Stimulated activated CD8-positive, alpha-beta memory T cell treated with anti-CD3 and anti-CD28 coated beads, Interleukin-7, amount 100 ng/mL, for 4 hours (primary cell): ENCODE results near the gene FILIP1.
"Not testable (repeated sequence)": the region's sequence is repeated elsewhere in the genome, so short reads cannot be mapped to it uniquely, and the experiment has no call there.

ENCODE experiments used
- DNase-seq, 2 donors: peaks; one replicate each; pipeline ENCODE4 v3.0.0-alpha.2; 2020; ENCODE audit warnings: low read depth in 2 of 2

The FILIP1 gene

DNA sequence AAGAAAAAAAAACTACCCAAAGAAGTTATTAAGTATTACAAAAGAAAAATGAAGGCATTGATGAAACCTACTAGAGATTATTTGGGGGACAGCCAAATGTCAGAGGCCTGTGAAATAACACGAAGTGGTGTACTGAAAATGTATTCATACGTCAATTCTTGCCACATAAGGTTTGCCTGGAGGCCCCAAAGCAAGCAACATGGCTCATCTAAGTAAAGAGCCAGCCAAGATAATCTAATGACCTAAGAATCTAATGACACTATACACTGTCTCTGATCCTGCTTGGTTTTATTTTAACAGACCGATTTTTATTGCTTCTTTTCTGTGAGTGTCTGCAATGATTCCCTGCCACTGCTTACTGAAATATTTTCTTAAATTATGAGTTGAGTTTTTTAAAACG is 34.7 kb downstream of the FILIP1 start:
- DNase-seq, result no peak

- no peak for DNase-seq
Measured at GRCh38 chr6:75450903-75451302, 42.7 kb downstream of the FILIP1 start.

DNA sequence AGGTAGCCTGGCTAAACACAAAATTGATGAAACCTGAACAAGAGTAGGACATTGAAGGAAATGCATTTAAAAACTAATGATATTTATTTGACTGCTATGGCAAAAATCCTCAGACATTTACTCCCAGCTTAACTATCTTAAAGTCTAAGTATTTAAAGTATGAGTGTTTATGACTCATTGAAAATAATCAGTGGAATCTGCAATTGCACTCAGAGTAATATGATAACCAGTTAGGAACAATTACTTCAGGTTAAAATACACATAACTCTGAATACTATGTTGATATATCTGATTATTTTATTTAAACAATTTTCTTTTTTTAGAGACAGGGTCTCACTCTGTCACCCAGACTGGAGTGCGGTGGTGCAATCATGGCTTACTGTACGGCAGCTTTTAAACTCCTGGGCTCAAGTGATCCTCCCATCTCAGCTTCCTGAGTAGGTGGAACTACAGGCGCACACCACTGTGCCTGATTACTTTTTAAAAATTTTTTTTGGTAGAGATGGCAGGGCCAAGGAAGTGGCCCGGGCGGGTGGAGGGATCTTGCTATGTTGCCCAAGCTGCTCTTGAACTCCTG is 43.9 kb downstream of the FILIP1 start:
- no peak for DNase-seq

DNA sequence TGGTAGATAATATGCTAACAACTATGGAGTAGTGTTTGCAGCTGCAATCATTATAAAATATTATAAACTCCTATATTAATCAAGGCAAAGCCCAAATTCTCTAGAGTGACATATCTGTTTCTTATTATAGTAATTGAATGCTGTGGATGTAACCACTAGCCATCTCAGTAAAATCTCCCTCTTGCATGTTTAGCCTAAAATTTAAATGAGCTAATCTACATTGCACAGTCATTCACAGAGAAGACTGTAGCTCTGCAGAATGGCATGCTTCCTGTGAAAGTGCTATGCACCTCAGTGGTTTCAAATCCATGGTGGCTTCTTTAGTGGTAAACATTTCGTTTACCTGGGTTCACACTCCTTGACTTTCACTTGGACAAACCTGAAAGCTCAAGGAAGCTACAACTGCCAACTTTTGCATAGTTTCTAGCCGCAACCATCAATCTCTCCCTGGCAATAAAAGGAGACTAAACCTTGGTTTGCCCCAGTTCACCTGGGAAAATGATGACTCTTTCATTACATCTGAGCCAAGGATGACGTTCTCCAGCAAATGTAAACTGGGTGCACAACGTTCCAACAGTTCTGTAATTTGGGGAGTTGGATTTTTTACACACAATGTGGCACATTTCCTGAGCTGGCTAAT is 47.2 kb downstream of the FILIP1 start:
- DNase-seq, result no peak

DNA sequence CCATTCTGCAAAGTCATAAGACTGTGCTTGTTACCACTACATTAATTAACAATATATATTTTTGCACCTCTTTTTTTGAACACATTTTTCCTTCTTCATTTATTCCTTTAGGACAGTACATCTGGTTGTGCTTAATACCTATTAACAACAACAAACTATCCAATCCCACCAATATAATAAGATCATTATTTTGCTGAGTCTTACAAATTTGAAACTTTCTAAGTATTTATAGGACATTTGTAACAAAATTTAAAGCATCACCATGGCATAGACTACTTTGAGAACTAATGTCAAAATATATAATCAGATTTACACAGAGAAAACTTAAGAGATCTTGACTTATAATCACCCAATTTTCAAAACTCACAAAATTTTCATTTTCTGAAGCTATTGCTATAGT is 47.9 kb downstream of the FILIP1 start:
- DNase-seq, result no peak

DNA sequence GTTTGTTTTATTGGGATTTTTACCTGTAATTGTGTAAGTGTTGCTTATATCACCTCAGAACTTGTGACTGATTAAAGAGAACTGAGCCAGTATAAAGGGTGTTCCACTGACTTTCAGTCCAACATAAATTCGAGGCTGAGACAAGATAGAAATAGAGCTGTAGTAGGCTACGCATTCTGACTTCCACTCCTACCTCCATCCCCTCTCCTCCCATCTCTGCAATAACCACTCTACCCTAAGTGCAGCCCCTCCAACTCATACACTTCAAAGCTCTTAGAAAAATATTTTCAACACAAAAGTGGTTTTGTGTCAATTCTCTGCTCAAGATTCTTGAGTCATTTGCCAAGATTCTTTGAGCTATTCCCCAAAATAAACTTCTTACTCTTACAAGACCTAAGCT is 48.7 kb downstream of the FILIP1 start:
- no peak for DNase-seq

DNA sequence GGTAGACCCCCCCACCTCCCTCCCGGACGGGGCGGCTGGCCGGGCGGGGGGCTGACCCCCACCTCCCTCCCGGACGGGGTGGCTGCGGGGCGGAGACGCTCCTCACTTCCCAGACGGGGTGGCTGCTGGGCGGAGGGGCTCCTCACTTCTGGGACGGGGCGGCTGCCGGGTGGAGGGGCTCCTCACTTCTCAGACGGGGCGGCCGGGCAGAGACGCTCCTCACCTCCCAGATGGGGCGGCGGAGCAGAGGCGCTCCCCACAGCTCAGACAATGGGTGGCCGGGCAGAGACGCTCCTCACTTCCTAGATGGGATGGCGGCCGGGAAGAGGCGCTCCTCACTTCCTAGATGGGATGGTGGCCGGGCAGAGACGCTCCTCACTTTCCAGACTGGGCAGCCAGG is 51.7 kb downstream of the FILIP1 start:
- not testable (repeated sequence) for DNase-seq

DNA sequence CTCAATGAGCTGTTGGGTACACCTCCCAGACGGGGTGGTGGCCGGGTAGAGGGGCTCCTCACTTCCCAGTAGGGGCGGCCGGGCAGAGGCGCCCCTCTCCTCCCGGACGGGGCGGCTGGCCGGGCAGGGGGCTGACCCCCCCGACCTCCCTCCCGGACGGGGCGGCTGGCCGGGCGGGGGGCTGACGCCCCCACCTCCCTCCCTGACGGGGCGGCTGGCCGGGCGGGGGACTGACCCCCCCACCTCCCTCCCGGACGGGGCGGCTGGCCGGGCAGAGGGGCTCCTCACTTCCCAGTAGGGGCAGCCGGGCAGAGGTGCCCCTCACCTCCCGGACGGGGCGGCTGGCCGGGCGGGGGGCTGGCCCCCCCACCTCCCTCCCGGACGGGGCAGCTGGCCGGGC is 52.1 kb downstream of the FILIP1 start:
- not testable (repeated sequence) for DNase-seq

DNA sequence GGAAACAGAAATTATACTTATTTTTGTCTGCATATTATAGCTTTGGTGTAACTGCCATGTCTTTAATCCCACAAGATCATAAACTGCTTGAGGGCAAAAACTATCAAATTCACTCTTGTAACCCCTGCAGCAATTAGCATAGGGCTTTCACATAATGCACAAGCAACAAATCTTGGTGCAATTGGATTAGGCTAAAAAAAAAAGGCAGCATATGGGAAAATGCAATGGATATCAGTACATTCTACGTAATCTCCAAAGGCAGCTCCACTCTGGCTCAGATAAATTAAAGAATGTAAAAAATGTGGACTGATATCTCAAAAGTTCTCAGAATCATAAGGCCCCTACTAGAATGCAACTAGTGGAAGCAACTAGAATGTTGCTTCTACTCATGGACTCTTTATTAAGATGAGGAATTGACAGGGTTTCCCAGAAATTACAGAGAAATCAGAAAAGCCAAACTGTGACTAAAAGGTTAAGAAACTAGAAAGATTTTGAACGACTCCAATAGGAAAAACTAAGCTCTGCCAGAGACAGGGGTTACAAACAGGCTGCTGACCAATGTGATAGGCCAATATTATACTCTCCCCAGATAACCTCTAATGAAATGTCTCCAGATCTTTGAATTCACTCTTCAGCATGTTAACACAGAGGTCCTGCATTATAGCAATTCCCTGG is 55.0 kb downstream of the FILIP1 start:
- no peak for DNase-seq

- no peak for DNase-seq
Measured at GRCh38 chr6:75438013-75438431, 55.6 kb downstream of the FILIP1 start.

DNA sequence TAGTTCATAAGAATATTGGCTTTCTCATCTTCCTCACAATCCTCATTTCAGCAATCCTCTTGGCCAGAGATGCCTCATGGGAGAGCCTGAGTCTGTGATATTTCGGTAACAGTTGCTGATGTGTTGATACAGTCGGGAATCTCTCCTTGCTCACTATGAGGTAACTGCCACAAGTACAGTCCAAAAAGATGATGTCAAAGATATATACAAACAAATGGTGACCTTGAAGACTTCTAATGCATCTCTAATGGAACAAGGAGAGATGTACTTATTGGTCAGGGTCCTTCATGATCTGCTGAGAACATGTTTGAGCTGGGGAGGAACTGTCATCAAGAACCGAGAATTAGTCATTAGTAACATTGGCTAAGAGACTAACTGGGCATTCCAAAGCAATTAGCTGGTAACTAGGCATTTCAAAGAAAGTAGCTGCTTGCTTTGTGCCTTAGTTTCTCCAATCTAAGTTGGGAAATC is 56.1 kb downstream of the FILIP1 start:
- DNase-seq, result no peak

DNA sequence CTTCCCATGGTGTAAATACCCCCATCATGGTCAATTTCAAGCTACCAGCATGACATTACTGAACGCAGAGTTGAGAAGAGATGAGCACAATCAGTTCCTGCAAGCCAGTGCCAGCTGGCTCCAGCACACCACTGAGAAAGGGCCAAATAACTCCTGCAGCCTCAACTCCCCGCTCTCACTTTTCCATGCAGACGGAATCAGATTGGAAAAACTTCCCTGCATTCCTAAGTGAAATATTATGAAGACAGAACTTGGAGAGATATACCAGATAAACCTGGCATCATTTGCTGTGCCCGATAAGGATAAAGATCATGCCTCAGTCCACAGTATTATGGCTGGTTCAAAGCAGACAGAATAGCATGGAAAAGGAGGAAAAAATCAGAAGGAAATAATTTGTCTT is 56.7 kb downstream of the FILIP1 start:
- DNase-seq, result no peak

- not testable (repeated sequence) for DNase-seq
Measured at GRCh38 chr6:75432809-75433208, 60.8 kb downstream of the FILIP1 start.

DNA sequence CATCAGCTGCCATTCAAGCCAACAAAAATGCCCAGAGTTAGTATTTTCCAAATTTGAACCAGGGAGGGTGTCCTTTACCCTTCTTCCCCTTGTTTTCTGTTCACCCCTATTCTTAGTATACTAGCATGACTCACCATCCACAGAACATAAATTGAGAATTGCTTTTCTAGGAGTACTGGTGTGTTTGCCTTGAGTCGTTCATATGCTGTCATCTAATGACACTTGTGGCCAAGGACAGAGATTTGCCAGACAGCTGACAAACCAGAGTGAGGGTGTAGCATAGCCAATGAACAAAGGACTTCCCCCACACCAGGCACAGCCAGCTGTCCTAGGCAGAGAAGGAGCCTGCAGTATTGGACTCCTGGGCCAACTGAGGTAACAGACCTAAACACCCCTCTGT is 62.2 kb downstream of the FILIP1 start:
- no peak for DNase-seq

- no peak for DNase-seq
Measured at GRCh38 chr6:75430631-75431325, 62.8 kb downstream of the FILIP1 start.

DNA sequence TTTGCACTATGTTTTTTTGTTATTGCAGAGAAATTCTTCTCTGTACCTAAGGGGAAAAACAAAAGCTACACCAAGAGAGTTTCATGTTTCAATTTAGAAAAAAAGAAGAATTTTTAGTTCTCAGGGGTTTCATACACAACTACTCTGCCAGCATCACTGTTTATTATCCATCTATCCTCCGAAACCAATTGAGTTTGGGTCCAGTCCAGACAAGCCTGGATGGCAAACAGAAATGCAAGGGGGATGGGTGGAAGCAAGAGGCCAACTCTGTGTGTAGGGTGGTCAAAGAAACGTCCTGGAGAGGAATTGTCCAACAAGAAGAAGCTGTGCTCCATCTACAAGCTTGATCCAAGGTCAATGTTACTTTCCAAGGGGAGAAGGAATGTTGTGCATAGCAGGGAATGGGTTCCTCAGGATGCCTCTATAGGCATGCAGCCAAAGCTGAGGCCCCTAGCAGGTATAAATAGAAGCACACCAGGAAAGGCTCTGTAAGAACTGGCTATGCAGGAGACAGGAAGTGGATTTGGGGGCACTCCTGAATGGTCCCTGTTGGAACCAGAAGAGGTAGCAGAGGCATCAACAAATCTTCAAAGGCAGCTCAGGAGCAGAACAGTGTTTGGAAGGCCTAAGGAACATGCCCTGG is 64.4 kb downstream of the FILIP1 start:
- no peak for DNase-seq

GRCh38 chr6:75428204-75428603 is 65.4 kb downstream of the FILIP1 start:
- no peak for DNase-seq

DNA sequence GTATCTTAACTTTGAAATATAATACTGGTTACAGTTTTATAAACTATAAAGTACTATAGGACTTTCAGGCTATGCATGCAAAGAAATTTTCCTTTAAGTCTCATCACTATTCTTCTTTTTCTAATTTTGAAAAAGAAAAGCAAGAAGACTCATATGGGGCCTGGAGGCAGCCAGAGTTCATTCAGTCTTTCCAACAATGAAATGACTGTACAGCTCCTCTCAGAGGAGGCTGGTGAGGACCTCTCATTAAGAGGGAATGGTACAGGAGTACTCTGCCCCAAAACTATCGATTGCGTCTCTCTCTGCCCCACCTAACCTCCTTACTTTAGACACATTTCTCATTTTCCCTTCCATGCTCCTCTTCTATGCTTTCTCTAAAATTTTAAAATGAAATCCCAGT is 66.3 kb downstream of the FILIP1 start:
- DNase-seq, result no peak

GRCh38 chr6:75424618-75425548 is 68.7 kb downstream of the FILIP1 start:
- no peak for DNase-seq

- DNase-seq, result no peak
Measured at GRCh38 chr6:75423386-75423785, 70.2 kb downstream of the FILIP1 start.

DNA sequence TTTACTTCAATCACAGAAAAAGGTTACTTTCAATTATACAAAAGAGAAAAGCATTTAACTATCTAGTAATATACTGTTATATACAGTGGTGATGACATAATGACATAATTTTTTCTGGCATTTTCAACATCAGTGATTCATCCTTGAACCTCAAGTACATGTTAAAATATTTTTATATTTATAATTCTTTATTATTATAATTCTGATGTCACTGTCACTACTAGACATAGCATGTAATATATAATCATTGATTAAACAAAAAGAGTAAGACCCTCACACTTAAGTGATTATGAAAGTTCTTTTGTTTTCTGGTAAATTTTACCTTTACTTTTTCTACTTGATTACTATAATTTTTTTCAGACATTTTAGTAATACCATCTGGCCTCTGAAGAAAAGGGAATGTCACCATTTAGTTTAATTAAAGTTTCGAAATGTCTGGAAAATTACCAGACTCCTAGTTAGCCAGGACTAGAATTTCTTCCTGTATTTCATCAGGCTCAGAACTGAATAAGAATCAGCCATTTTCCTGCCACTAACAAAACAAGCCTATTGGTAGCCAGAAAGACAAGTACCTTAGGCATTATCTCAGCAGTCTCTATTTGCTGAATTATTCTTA is 71.5 kb downstream of the FILIP1 start:
- DNase-seq, result no peak
